ENCODE results near the gene CRAT. TPM values are rescaled to one million over a fixed set of nuclear protein-coding genes. Genes with fewer than 3 reads are reported as not detected.

Gene CRAT
- total RNA-seq, 2 experiments from 2014 or later = 1.8 to 6.5 TPM

GRCh38 chr9:129097671-129098306 is 12.8 kb downstream of the CRAT start:
- DNase-seq (ENCODE audit: low spot score) = no peak
- H2AFZ ChIP-seq (ENCODE audit: low read length) = no peak overlapping the region
- H3K4me3 ChIP-seq (ENCODE audit: low read depth, low read length, poor library complexity, severe bottlenecking) = no peak overlapping the region
- H3K4me2 ChIP-seq (ENCODE audit: low read length) = no peak overlapping the region
- no peak overlapping the region for H3K27ac ChIP-seq (ENCODE audit: low read depth, low read length, poor library complexity, severe bottlenecking)
- intact Hi-C loops (cut with micrococcal nuclease; ENCODE audit: unreplicated experiment) = no loop called here
- BruUV-seq (replicated peaks) = no TSS peak
- CTCF ChIA-PET (ENCODE audit: unreplicated experiment) = interaction anchor here (0.9 kb wide), 1 partner anchor 16 kb away, joined by 3 read pairs; no protein-coding TSS in a partner anchor
- TF ChIP-seq EZH2phosphoT487 (IDR thresholded peaks at IDR 0.05; ENCODE audit: borderline replicate concordance, low read depth, low read length) = no peak
- TF ChIP-seq, protein P1, sequence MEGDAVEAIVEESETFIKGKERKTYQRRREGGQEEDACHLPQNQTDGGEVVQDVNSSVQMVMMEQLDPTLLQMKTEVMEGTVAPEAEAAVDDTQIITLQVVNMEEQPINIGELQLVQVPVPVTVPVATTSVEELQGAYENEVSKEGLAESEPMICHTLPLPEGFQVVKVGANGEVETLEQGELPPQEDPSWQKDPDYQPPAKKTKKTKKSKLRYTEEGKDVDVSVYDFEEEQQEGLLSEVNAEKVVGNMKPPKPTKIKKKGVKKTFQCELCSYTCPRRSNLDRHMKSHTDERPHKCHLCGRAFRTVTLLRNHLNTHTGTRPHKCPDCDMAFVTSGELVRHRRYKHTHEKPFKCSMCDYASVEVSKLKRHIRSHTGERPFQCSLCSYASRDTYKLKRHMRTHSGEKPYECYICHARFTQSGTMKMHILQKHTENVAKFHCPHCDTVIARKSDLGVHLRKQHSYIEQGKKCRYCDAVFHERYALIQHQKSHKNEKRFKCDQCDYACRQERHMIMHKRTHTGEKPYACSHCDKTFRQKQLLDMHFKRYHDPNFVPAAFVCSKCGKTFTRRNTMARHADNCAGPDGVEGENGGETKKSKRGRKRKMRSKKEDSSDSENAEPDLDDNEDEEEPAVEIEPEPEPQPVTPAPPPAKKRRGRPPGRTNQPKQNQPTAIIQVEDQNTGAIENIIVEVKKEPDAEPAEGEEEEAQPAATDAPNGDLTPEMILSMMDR (conservative IDR thresholded peaks at IDR 0.05; ENCODE audit: low read length) = no peak
- no peaks in the 10 kb centered on the region for H3K9me2 ChIP-seq (ENCODE audit: insufficient read depth, low read length)
- no peaks in the 10 kb centered on the region for H3K36me3 ChIP-seq (ENCODE audit: insufficient read depth, low read length)
- POLR2A ChIA-PET = interaction anchor here (0.7 kb wide), 1 partner anchor 805 kb away, joined by 3 read pairs; no protein-coding TSS in a partner anchor
- no peaks in the 10 kb centered on the region for H4K20me1 ChIP-seq (ENCODE audit: insufficient read depth, low read length)
- H3K4me1 ChIP-seq (ENCODE audit: insufficient read depth, low read length, poor library complexity, severe bottlenecking) = no peaks in the 10 kb centered on the region
- no peaks in the 10 kb centered on the region for H3K79me2 ChIP-seq (ENCODE audit: insufficient read depth, low read depth, low read length)
- H3K9me3 ChIP-seq (ENCODE audit: low read length) = no peaks in the 10 kb centered on the region

DNA sequence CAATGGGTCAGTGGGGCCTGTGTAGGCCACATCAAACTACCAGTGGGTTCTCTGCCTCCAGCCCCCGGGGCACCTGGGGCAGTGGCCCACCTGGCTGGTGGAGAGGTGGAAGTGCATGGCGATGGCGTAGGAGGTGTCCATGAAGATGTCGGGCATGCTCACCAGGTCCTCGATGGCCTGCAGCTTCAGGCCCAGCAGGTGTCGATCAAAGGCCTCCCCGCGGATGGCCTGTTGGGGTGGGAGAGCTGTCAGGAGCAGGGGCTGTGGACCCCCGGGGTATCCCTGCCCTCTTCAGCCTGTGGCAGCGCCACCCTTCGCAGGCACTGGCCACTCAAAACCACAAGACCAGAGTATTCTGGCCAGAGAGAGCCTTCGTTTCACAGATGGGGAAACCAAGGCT is 14.7 kb downstream of the CRAT start:
- Histone ChIP-seq H3K79me2 (ENCODE audit: insufficient read depth, low read depth, low read length) (no peaks in the 10 kb centered on the region), H3K4me2 (ENCODE audit: low read length) (no peak overlapping the region), H4K20me1 (ENCODE audit: insufficient read depth, low read length) (no peaks in the 10 kb centered on the region), H2AFZ (ENCODE audit: low read length) (no peak overlapping the region), H3K27ac (ENCODE audit: low read depth, low read length, poor library complexity, severe bottlenecking) (no peak overlapping the region), H3K36me3 (ENCODE audit: insufficient read depth, low read length) (no peaks in the 10 kb centered on the region), H3K4me1 (ENCODE audit: insufficient read depth, low read length, poor library complexity, severe bottlenecking) (no peaks in the 10 kb centered on the region), H3K9me3 (ENCODE audit: low read length) (no peaks in the 10 kb centered on the region), H3K9me2 (ENCODE audit: insufficient read depth, low read length) (no peaks in the 10 kb centered on the region), H3K4me3 (ENCODE audit: low read depth, low read length, poor library complexity, severe bottlenecking) (no peak overlapping the region)
- no TSS peak for BruUV-seq (replicated peaks)
- TF ChIP-seq EZH2phosphoT487 (IDR thresholded peaks at IDR 0.05; ENCODE audit: borderline replicate concordance, low read depth, low read length) = no peak
- TF ChIP-seq, protein P1 (conservative IDR thresholded peaks at IDR 0.05; ENCODE audit: low read length) = no peak
- ChIA-PET POLR2A (no interaction called here), CTCF (ENCODE audit: unreplicated experiment) (no interaction called here)
- no peak for DNase-seq (ENCODE audit: low spot score)
- intact Hi-C loops (cut with micrococcal nuclease; ENCODE audit: unreplicated experiment) = no loop called here

DNA sequence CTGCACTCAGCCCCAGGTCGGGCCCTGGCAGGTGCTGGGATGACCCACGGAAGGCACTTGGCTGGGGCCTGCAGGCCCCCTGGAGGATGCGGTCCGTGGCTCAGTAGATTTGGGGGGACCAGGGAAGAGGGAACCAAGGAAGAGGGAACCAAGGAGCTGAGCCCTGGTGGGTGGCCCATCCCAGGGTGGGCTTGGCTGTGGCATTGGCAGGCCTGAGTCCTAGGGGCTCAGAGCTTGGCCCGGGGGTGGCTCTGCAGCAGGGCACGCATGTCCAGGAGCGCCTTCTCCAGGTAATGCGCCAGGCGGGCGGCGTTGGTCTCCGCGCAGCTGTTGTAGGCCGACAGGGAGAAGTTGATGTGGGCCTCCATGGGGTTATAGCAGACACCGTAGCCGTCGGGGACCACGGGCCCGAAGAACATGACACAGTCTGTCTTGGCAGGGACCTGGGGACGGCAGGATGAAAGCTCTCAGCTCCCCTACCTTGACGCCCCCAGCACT is 15.4 kb downstream of the CRAT start:
- TF ChIP-seq EZH2phosphoT487 (IDR thresholded peaks at IDR 0.05; ENCODE audit: borderline replicate concordance, low read depth, low read length) = no peak
- TF ChIP-seq, protein P1 (conservative IDR thresholded peaks at IDR 0.05; ENCODE audit: low read length) = no peak
- H4K20me1 ChIP-seq (ENCODE audit: insufficient read depth, low read length) = no peaks in the 10 kb centered on the region
- H3K4me3 ChIP-seq (ENCODE audit: low read depth, low read length, poor library complexity, severe bottlenecking) = no peak overlapping the region
- H3K4me1 ChIP-seq (ENCODE audit: insufficient read depth, low read length, poor library complexity, severe bottlenecking) = no peaks in the 10 kb centered on the region
- H2AFZ ChIP-seq (ENCODE audit: low read length) = no peak overlapping the region
- intact Hi-C loops (cut with micrococcal nuclease; ENCODE audit: unreplicated experiment) = no loop called here
- no peak for DNase-seq (ENCODE audit: low spot score)
- H3K36me3 ChIP-seq (ENCODE audit: insufficient read depth, low read length) = no peaks in the 10 kb centered on the region
- H3K4me2 ChIP-seq (ENCODE audit: low read length) = no peak overlapping the region
- ChIA-PET CTCF (ENCODE audit: unreplicated experiment) (no interaction called here), POLR2A (no interaction called here)
- H3K27ac ChIP-seq (ENCODE audit: low read depth, low read length, poor library complexity, severe bottlenecking) = no peak overlapping the region
- H3K9me2 ChIP-seq (ENCODE audit: insufficient read depth, low read length) = no peaks in the 10 kb centered on the region
- no peaks in the 10 kb centered on the region for H3K9me3 ChIP-seq (ENCODE audit: low read length)
- BruUV-seq (replicated peaks) = no TSS peak
- no peaks in the 10 kb centered on the region for H3K79me2 ChIP-seq (ENCODE audit: insufficient read depth, low read depth, low read length)

All from OCI-LY7 (cell line).